Adipocyte (in vitro differentiated cells): Measurements from ENCODE around the gene NRG4.
"Not testable (repeated sequence)": the region's sequence is repeated elsewhere in the genome, so short reads cannot be mapped to it uniquely, and the experiment has no call there.

Experiments
- DNase-seq: peaks from one replicate; pipeline ENCODE4 v3.0.0-alpha.2; 2015; ENCODE audit warnings: low read depth
- H3K27me3 ChIP-seq: replicated peaks from 2 replicates; pipeline ENCODE4 v1.7.0; 2013; ENCODE audit warnings: mild to moderate bottlenecking, low read length, moderate library complexity; ENCODE audit not compliant: control insufficient read depth, insufficient read depth
- H3K36me3 ChIP-seq: 2 replicates; pipeline ENCODE4 v1.7.0; 2013; ENCODE audit warnings: low read length, mild to moderate bottlenecking, moderate library complexity; ENCODE audit not compliant: control insufficient read depth, insufficient read depth, severe bottlenecking
- H3K4me1 ChIP-seq: 2 replicates; pipeline ENCODE4 v1.7.0; 2013; ENCODE audit warnings: mild to moderate bottlenecking, low read length, moderate library complexity; ENCODE audit not compliant: control insufficient read depth, insufficient read depth
- H3K4me3 ChIP-seq: 2 replicates; pipeline ENCODE4 v1.7.0; 2013; ENCODE audit warnings: mild to moderate bottlenecking, low read length, moderate library complexity
- H3K9ac ChIP-seq: 2 replicates; pipeline ENCODE4 v1.7.0; 2013; ENCODE audit warnings: mild to moderate bottlenecking, low read length, moderate library complexity
- H3K9me3 ChIP-seq: 2 replicates; pipeline ENCODE4 v1.7.0; 2013; ENCODE audit warnings: mild to moderate bottlenecking, low read length, moderate library complexity; ENCODE audit not compliant: control insufficient read depth

NRG4 gene, protein sequence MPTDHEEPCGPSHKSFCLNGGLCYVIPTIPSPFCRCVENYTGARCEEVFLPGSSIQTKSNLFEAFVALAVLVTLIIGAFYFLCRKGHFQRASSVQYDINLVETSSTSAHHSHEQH

DNA sequence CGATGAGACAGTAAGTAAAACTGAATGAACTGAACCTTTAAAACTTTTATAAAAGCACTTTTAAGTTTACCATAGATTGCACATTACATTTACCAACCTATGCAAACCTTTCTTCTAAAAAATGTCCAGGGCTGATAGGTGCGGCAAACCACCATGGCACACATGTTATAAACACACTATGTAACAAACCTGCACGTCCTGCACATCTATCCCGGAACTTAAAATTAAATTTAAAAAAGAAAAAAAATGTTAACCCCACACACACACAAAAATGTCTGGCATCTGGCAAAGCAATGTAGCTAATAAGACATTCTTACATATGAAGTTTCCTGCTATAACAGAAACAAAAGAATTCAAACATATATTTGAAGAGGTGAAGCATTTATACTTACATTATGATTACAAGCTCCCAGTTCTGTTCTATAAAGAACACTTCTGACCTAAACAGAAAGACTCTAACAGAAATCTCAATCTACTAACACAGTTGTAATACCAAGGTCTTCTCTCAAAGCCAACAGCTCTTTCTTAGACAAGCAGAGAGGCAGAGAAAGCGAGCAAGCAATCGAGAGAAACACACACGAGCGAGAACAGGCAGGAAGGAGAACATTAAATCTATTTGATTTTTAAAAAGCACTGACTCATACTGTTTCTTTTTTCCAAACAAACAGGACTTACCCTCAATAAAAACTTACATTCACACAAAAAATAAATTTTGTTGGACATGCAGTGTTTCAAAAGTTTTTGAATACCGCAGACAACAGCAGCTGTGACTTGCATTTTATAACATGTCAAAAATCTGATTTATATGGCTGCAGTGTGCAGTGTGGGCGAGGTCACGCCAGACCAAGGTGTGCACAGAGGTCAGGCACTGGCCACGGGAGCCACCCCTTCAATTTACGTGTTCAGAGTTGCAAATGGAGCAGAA is at the start of gene NRG4:
NRG4 (minus strand) TSS at position 798 of the 925 bp plus-strand sequence. CDS start 1,194 bp downstream, outside the sequence.
- no peaks in the 10 kb centered on the region for H3K36me3 ChIP-seq
- H3K4me3 ChIP-seq: peak within 1 kb of the TSS; percentile 76
- peaks cover 8% of the 10 kb centered on the region for H3K27me3 ChIP-seq
- DNase-seq: peak; percentile 33
- peaks cover 4% of the 10 kb centered on the region for H3K9me3 ChIP-seq
- H3K4me1 ChIP-seq: peaks cover 10% of the 10 kb centered on the region
- H3K9ac ChIP-seq: peak within 1 kb of the TSS; percentile 25

DNA sequence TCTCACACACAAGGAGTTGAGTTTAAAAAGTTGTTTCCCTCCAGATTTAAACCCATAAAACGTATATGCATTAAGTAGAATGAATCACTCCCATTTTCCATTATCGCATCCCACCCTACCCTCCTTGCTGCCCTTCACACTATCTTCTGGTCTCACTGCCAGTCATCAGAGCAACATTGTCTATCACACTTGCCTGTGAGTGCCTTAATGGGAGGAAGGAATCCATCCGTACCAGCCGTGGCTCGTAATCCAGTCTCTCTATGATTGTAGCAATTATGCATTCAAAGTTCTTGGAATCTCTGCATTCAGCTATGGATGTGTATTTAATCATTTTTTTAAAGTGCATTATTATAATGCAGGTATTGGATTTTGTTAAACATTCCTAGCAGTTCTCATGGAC is 49.5 kb upstream of the NRG4 start:
- peaks cover 5% of the 10 kb centered on the region for H3K4me1 ChIP-seq
- DNase-seq: no peak

DNA sequence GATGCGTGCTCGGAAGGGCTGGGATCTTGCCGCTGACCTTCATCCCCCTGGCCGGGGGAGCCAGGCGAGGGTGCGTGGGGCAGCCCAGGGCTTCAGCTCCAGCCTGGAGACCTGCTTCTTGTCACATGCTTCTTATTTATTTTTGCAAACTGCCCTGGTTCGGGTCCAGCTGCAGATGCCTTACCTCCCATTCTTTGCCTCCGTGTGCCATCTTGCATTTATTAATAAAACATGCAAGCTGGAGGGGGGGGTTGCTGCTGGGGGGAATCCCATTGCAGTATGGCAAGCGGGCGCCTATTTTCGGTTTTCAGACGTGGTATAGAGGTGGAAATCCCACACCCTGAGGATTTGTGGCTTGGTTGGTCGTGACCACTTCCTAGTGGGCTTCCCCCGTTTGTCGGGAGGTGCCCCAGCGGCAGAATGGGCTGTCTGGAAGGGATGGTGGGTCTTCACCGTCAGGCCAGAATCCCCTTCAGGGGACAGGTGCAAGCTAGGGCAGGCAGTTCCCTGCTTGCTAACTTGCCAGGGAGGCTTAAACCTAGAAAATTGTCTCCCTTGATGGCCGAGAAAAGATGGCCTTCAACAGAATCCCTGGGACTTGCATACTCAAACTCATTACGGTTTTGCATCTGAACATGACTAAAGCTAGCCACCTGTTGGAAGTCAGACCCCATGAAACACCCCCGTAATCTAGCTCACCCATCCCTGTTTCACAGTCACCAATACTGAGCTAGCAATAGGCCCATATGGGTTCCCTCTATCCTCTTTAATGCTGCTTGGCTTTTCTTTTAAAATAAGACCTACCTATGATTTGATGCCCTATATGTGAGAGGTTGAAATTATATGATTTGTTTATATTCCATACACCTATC is 48.1 kb upstream of the NRG4 start:
- H3K4me3 ChIP-seq: peak overlapping the region; percentile 67
- no peak for DNase-seq
- H3K27me3 ChIP-seq: peaks cover 68% of the 10 kb centered on the region
- no peaks in the 10 kb centered on the region for H3K36me3 ChIP-seq
- peaks cover 5% of the 10 kb centered on the region for H3K4me1 ChIP-seq
- H3K9ac ChIP-seq: no peak overlapping the region
- no peaks in the 10 kb centered on the region for H3K9me3 ChIP-seq

More for the DNA sequence above, 49.5 kb upstream of the NRG4 start:
- Histone ChIP-seq H3K9ac (no peak overlapping the region), H3K4me3 (no peak overlapping the region), H3K36me3 (no peaks in the 10 kb centered on the region), H3K27me3 (peaks cover 77% of the 10 kb centered on the region), H3K9me3 (no peaks in the 10 kb centered on the region)

DNA sequence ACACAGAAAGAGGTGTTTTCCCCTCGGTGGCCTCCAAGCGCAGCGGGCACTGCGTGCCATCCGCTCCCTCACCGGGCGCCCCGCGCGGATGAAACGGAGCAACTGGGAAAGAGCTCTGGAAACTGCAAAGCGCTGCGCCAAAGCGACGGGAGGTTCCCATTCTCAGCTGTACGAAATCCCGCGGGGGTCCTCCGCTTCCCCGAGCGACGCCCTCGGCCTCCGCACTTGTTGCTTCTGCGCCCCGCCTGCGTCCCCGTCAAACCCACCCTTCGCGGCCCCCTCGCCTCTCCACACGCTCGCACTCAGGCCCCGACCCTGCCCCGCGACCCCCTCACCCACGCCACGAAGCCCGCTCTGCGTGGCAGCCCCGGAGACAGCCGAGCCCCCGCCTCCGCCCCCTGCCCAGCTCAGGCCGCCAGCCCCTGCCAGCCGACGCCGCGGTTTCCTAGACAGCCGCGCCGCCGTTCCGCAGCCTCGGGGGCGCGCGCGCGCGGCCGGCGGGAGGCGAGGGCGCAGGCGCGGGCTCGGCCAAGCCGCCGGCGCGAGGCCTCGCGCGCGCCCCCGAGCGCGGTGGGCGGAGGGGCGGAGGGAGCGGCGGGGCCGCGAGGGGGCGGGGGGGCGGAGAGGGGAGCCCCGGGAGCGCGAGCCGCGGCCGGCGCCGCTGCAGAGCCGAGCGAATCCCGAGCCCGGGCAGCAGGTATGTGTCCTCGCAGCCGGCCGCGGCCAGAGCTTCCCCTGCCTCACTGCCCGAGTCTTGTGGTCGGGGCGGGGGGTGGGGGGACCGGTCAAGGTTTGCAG is 47.3 kb upstream of the NRG4 start, which contains the start of gene TMEM266:
TMEM266 (plus strand) TSS at position 666 of the 798 bp plus-strand sequence. CDS start 74,279 bp downstream, outside the sequence.
- no peaks in the 10 kb centered on the region for H3K9me3 ChIP-seq
- peak; percentile 71 for DNase-seq
- H3K4me1 ChIP-seq: peaks cover 5% of the 10 kb centered on the region
- H3K36me3 ChIP-seq: no peaks in the 10 kb centered on the region
- peak within 1 kb of the TSS; percentile 71 for H3K4me3 ChIP-seq
- H3K27me3 ChIP-seq: peaks cover 64% of the 10 kb centered on the region
- H3K9ac ChIP-seq: no peak within 1 kb of the TSS

DNA sequence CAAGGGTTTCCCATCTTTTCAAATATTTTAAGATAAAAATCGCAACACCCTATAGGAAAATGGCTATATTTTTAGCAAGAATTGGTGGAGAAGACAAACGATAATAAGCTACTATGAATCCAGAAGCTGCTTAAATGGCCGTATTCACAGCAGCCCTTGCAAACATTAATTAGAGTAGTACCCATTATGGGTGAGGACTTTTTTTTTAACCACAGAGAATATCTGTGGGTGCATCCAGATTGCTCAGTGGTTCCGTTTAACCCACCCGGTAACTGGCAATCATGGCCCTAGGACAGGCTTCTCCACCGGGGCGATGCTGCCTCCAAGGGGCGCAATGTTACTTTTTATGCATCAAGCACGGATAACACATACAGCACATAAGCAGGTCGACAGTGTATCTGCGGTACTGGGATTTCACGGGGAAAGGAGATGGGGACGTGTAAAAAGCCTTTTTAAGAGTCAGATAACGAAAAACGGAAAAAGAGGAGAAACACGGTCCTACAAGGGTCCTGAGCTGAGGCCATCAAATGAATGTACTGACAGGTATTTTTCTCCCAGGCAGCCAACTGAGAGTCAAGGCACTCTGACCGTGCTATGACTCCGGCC is 46.6 kb upstream of the NRG4 start:
- H3K9ac ChIP-seq: no peak overlapping the region
- H3K9me3 ChIP-seq: no peaks in the 10 kb centered on the region
- peak; percentile 6 for DNase-seq
- H3K36me3 ChIP-seq: no peaks in the 10 kb centered on the region
- H3K4me3 ChIP-seq: peak overlapping the region; percentile 71
- peaks cover 5% of the 10 kb centered on the region for H3K4me1 ChIP-seq
- peaks cover 60% of the 10 kb centered on the region for H3K27me3 ChIP-seq

DNA sequence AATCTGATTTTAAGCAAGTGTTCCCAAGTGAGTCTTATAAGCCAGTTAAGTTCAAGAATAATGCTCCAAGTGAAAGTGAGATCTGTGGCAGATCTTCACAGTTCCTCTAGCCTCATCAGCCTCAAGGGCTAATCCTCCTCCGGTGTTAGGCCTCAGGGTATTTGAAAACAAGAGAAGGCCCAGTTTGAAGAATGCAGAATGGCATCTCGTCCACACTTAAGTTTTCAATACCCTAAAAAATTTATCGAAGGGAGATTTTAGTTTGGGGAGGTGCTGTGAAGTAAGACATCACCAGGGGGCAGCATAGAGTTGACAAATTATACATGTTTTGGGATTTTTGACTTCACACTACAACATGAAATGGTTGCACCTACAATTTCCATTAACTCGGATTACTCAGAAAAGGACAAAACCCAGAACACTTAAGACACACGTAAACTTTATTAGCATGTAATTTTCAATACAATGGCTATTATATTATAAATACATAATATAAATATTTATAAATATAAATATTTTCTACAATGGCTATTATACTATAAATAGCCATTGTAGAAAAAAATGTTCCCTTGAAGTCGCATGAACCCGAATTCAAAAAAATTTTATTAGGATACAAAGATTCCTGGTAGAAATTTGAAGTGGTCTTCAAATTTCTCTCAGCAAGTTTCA is 45.2 kb upstream of the NRG4 start:
- Histone ChIP-seq H3K27me3 (peaks cover 55% of the 10 kb centered on the region), H3K9me3 (no peaks in the 10 kb centered on the region), H3K4me3 (peak overlapping the region; percentile 12), H3K9ac (no peak overlapping the region), H3K4me1 (peaks cover 5% of the 10 kb centered on the region), H3K36me3 (no peaks in the 10 kb centered on the region)
- peak; percentile 79 for DNase-seq

DNA sequence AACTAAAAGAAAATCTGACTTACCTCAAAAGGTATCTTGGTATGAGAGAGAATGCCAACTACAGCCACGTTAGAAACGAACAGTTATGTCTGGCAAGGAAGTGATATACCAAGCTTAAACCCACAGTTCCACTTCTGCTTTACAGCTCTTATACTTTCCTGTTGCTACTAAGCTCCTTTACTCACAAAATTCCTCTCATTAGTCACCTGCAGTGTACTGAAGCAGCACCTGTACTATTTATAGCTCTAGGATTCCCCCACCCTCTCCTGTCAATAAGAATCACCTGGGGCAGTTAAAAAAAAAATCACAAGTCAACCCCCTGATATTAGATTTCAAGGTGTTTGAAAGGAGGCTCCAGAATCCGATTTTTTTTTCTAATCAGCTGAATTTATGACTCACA is 44.7 kb upstream of the NRG4 start:
- Histone ChIP-seq H3K36me3 (no peaks in the 10 kb centered on the region), H3K9ac (no peak overlapping the region), H3K9me3 (no peaks in the 10 kb centered on the region), H3K4me1 (peaks cover 5% of the 10 kb centered on the region), H3K27me3 (peaks cover 51% of the 10 kb centered on the region), H3K4me3 (no peak overlapping the region)
- no peak for DNase-seq

DNA sequence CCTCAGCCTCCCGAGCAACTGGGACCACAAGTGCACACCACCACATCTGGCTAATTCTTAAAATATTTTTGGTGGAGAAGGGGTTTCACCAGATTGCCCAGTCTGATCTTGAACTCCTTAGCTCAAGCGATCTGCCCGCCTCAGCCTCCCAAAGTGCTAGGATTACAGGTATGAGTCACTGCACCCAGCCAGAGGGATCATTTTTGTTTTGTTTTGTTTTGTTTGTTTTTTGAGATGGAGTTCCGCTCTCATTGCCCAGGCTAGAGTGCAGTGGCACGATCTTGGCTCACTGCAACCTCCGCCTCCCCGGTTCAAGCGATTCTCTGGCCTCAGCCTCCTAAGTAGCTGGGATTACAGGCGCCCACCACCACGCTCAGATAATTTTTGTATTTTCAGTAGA is 42.0 kb upstream of the NRG4 start:
- not testable (repeated sequence) for H3K4me1 ChIP-seq, H3K9me3 ChIP-seq, H3K4me3 ChIP-seq, H3K9ac ChIP-seq, H3K36me3 ChIP-seq, DNase-seq
- peaks cover 37% of the 10 kb centered on the region for H3K27me3 ChIP-seq

DNA sequence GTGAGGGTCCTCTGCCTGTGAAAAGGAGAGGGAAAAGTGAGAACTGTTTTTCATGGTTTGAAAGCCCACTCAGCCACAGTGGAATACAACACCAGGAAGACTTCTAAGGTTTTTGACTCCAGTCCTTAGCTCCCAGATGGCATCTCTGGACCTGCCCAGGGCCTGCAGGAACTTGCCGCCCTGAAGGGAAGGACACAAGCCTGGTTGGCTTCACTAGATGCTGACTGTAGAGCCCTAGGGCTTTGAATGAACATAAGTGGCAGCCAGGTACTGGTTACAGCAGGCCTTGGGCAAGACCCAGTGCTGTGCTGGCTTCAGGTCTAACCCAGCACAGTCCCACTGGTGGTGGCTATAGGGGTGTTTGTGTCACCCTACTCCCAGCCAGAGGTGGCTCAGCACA is 26.3 kb upstream of the NRG4 start:
- H3K4me1 ChIP-seq: no peaks in the 10 kb centered on the region
- peaks cover 36% of the 10 kb centered on the region for H3K9me3 ChIP-seq
- H3K4me3 ChIP-seq: no peak overlapping the region
- peaks cover 22% of the 10 kb centered on the region for H3K27me3 ChIP-seq
- no peak for DNase-seq
- H3K36me3 ChIP-seq: no peaks in the 10 kb centered on the region
- no peak overlapping the region for H3K9ac ChIP-seq

DNA sequence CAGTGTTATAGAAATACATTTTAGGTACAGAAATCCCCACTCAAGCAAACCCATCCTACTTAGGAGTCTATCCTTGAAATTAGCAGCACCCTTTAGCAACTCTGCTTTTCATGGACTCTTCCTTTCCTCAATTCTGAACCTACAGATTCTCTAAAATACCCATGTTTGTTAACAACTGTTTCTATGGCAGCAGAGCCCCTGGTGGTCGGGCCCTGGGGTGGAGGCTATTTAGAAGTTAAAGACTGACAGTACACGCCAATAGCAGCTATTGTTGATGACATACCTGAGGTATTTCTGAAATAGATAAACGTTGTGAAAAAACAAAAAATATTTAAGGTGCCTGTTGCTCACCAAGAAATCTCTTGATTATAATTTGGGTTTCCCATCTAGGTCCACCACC is 23.4 kb upstream of the NRG4 start:
- H3K36me3 ChIP-seq: no peaks in the 10 kb centered on the region
- peaks cover 15% of the 10 kb centered on the region for H3K9me3 ChIP-seq
- DNase-seq: no peak
- no peaks in the 10 kb centered on the region for H3K4me1 ChIP-seq
- H3K4me3 ChIP-seq: no peak overlapping the region
- H3K27me3 ChIP-seq: peaks cover 22% of the 10 kb centered on the region
- no peak overlapping the region for H3K9ac ChIP-seq
